Inferior parietal cortex (tissue), 1 donor: ENCODE measurements around the gene SRGN.

Experiments
- DNase-seq: peaks from one replicate; pipeline ENCODE4 v3.0.0-alpha.2; 2016; ENCODE audit errors: extremely low spot score

SRGN gene

DNA sequence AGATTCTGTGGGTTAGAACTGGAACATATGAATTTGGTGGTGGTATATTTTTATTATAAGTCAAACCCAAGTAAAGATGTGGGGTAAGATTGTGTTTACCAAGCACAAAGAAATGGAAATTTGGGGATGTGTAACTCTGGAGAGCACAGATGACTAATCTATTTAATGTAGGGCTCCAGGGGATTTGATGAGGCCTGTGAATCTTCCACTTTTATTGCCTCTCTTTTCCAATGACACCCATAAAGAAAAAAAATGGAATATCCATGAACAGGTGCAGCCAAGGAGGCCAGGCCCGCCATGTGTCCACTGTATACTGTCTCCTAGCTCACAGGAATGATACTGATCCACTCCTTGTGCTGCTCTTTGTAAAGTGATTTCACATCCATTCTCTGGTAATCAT, 2.8 kb downstream of the SRGN start:
- DNase-seq = no peak

DNA sequence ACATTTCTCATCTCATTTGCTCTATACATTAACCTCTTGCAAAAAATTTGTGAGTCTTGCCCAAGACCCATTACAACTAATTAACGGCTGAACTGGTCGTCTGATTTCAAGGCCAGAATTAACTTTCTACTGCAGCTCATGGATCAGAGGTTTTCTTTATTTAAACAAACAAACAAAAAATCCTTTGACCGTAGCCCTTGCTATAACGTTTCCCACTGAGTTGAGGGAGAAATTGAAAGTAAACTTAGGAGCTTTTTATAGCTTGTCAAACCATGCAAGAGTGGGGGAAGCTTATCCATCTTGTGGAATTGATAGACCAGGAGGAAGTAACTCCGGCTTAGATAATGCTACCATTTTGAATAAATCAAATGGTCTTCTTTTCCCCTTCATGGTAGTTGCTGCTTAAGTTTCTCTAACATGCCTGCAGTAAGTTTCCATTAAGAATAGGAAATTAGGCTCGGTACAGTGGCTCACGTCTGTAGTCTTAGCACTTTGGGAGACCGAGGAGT, 3.3 kb downstream of the SRGN start:
- DNase-seq = no peak

DNA sequence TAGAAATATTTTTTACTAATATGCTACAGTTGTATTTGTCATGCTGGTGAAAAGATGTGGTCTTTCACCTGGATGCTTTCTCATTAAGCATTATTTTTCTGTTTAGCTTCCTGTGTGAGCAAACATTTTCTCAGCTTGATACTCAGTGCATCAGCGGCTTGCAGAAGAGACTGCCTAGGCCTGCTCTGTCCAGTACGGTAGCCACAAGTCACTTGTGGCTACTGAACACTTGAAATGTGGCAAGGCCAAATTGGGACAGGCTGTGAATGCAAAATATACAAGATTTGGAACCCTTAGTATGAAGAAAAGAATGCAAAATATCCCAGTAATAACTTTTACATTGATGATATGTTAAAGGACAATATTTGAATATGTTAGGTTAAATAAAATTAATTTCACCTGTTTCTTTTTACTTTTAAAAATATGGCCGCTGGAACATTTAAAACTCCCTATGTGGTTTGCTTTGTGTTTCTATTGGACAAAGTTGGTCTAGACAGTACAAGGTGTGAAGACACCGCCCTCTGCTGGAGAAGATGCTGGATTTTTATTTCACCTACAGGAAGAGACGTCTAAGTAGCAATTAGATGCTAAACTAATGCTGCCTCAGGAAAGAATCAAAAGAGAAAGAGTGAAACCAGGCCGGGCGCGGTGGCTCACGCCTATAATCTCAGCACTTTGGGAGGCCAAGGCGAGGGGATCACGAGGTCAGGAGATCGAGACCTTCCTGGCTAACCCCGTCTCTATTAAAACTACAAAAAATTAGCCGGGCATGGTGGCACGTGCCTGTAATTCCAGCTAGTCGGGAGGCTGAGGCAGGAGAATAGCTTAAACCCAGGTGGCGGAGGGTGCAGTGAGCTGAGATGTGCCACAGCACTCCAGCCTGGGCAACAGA, 5.3 kb downstream of the SRGN start:
- DNase-seq = peak; percentile 74

DNA sequence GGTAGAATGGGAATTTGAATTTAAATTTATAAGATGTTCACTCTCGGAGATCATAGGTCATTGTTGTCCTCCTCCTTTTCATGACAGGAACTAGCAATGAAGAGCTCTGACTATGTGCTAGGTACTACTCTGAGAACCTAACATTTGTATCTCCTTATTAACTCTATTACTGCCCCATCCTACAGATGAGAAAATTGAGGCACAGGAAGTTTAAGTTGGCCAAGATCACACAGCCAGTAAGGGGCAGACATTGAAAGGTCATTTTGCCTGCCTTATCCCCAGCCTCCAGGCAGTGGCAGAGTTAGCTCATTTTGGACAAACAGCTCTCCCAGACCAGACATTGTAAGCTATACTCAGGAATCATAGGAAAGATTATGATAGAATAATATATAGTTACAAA, 6.0 kb downstream of the SRGN start:
- no peak for DNase-seq

DNA sequence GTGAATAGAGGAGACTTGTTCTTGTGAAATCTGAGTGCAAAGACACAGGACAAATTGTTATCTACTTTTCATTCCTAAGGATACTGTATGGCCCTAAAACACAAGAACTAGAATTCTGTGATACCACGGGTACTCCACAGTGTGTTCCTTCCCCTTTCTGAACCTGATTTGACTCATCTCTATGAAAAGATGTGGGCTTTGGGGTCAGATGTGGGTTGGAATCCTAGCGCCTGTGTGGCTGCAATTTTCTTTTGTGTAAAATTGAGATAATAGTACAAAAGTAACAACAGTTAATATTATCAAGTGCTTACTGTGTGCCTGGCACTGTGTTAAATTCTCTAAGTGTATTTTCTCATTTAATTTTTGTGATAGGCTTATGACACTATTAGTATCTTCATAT, 8.1 kb downstream of the SRGN start:
- no peak for DNase-seq

DNA sequence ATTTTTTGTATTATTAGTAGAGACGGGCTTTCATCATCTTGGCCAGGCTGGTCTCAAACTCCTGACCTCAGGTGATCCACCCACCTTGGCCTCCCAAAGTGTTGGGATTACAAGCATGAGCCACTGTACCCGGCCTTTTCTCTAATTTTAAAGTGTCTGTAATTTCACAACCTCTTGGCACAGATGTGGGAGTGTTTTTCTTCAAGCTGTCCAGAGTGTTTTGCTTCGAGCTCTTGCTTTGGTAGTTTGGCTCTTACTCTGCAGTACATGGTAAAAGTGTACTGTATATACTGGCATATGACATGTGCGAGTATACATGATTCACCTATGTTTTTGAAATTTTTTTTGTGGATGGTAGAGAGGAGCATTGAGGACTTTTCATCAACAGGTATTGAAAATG, 9.8 kb downstream of the SRGN start:
- no peak for DNase-seq

DNA sequence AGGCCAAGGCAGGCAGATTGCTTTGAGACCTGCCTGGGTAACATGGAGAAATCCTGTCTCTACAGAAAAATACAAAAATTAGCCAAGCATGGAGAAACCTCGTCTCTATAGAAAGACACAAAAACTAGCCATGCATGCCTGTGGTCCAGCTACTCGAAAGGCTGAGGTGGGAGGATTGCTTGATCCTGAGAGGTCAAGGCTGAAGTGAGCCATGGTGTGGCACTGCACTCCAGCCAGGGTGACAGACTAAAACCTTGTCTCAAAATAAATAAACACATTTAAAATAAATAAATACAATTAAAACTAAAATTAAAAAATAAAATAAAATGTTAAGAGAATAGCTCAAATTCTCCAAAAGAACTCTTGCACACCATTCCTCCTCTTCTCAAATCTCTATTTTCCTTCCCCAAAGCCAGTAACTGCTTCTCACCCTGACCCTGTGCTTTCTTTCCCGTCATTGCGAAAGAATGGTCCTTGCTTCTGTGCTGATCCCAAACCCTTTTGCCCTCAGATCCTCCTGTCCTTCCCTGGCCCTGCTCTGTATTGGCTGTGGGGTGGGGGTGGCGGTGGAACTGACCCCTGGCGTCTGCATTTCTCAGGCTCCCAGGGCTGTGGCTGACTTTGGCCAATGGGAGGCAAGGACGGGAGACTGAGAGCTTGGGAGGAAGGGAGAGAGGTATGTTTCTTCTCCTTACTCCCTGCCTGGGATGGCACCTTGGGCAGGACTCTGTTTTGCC, 12.4 kb downstream of the SRGN start:
- no peak for DNase-seq

DNA sequence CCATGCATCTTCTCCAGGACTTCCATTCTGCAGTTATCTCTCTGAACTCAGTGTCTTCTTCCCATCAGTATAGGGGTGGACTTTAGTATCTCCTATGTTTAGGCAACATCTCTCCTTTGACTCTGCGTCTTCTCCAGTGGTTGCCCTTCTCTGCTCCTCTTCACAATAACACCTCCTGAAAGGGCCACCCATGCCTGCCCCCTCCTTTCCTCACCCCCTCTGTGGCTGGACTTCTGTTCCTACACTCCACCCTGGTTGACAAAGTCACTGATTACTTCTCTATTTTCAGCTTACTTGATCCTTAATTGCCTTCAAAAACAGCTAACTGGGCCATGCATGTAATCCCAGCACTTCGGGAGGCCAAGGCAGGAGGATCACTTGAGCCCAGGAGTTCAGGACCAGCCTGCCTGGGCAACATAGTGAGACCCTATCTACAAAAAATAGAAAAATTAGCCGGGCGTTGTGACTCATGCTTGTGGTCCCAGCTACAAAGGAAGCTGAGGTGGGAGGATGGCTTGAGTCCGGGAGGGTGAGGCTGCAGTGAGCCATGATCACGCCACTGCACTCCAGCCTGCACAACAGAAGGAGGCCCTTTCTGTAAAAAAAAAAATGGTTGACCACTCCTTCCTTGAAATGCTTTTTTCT, 13.7 kb downstream of the SRGN start:
- no peak for DNase-seq

DNA sequence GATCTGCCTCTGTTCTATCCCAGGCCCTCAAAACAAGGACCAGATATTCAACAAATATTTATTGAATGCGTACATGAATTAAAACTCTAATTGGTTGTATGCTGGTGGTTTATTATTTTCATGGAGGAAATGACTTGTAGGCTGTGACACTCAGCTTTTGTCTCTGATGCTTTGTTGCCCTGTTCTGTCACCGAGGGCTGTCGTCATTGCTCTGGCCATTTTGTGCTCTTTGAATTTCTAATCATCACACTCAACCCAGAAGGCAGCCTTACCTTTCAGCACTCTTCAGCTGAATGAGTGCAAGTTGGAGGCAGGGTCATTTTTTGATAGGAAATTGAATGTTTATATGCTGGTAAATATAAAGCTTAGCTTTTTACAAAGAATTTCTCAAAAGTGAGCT, 14.5 kb downstream of the SRGN start:
- no peak for DNase-seq

DNA sequence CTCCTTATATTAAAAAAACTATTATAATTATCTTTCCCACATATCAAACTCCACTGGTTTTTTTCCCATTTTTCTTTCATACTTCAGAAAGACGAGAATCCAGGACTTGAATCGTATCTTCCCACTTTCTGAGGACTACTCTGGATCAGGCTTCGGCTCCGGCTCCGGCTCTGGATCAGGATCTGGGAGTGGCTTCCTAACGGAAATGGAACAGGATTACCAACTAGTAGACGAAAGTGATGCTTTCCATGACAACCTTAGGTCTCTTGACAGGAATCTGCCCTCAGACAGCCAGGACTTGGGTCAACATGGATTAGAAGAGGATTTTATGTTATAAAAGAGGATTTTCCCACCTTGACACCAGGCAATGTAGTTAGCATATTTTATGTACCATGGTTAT, 15.9 kb downstream of the SRGN start:
- DNase-seq = no peak

DNA sequence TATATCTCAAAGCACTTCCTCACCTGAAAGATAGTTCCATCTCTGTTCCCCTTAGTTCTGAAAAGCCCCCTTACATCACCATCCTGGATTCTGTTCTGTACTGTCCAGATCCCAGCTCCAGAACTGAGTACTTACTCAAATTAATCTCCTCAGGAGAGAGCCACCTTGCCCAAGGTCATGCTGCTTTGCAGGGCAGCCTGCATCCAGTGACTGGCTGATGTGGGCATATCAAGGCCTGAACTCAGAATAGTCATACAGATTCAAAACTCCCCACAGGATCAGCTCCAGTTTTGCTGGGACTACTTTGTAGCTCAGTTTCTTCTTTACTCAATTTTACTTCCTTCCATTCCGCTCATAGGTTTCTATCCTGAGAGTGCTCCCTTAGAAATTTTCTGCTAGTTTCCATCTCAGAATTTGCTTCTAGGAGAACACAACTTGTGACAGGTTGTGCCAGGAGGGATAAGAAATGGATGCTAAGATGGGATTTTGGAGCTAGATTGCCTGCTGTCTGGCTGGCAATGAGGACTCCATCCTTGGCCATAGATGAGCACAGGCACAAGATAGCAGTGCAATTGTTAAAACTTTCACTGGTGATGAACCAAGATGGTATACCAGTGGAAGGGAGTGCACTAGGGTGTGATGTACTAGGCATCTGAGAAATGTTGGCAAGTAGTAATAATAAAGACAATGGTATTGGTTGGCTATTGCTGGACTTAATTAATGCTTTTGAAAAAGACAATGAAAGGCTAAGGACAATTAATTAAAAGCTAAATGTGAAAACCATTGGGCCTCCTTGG, 17.3 kb downstream of the SRGN start:
- DNase-seq = no peak

DNA sequence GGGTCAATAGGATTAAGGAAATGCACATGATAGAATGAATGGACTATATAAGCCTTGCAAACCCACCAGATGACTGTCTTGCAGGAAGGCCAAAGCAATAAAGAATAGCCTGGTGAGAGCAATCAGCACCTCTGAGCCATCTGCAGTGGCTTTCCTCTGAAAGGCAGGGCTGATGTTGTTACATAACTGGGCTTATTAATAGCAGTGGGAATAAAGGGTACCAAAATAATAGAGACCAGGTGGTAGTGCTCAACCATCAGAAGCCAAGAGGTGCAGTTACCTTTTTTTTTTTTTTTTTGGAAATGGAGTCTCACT, 19.2 kb downstream of the SRGN start:
- DNase-seq = no peak

DNA sequence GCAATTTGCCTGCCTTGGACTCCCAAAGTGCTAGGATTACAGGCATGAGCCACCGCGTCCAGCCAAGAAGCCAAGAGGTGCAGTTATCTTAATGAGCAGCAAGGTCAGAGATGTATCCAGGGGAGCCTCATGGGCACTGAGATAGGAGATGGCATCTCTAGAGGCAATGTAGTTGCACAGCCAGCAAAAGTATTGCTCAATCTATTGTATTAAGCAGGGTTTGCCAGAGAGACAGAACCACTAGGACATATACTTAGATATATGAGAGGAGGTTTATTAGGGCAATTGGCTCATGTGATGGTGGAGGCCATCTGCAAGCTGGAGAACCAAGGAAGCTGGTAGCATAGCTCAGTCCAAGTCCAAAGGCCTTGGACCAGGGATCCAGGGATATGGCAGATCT, 19.8 kb downstream of the SRGN start:
- DNase-seq = no peak

DNA sequence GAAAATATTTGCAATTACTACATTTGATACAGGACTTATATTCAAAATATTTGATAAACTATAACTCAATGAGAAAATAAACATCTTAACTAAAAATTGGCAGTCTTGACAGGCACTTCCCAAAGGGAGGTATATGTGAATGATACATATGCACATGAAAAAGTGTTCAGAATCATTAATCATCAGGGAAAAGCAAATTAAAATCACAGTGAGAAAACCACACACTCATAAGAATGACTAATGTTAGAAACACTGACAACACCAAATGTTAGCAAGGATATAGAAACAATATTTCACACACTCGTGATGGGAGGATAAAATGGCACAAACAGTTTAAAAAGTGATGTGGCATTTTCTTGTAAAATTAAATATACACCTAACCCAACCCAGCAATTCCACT, 32.0 kb downstream of the SRGN start:
- no peak for DNase-seq

DNA sequence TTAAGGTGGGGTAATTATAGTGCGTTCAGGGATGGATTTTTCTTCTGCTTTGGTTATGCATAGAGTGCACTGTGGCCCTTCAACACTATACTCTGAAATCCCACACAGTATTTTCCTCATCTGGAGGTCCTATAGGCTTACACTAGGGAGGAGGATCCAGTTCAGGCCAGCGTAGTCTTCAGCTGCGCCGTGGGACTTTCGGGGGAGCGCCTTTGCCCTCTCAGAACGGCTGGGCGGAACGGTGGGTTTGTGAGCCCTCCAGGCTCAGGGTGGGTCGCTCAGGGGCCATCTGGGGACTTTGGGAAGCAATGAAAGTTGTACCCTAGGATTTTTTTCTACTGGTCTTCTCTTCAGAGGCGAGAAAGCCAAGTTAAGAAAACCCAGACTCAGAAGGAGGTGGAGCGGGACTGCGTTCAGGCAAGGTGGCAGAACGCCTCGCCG, 35.4 kb downstream of the SRGN start:
- no peak for DNase-seq

DNA sequence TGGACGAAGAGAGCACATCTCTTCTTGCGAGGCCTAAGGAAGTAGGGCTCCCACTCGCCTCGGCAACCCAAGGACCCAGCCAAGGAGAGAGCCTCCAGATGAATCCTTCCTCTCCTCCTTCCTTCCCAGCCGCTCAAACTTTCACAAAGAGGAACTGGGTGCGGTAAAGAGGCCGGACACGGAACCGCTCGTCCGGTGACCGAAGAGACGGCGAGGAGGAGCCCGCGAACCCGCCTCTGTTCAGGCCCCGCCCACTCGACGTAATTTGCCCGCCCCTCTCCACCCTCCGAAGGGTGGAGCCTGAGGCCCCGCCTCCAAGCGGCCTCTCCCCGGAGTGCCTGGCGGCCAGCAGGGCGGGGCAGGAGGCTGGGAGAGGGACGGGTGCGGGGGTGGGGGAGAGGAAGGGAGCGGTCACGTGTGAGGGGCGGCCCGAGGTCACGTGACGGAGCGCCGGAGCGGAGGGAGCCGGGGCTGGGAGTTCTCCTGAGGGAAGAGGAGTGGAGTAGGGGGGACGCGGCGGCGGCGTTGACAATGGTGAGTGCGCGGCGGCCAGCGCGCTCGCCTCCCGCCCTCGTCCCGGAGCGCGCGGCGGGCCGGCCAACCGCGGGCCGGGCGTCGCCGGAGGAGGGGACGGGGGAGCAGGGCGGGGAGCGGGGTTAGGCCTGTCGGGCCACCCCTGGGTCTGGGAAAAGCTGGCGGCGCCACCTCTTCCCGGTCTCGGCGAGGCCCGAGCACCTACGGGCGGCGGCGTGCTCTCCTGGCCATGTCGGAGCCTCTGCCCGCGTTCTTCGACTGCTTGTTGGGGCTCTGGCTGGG, 36.1 kb downstream of the SRGN start, which contains the start of gene VPS26A:
Gene VPS26A (plus strand): TSS at position 432 of the 816 bp plus-strand sequence. CDS start 100 bp downstream, at position 532.
- DNase-seq = peak; percentile 97

DNA sequence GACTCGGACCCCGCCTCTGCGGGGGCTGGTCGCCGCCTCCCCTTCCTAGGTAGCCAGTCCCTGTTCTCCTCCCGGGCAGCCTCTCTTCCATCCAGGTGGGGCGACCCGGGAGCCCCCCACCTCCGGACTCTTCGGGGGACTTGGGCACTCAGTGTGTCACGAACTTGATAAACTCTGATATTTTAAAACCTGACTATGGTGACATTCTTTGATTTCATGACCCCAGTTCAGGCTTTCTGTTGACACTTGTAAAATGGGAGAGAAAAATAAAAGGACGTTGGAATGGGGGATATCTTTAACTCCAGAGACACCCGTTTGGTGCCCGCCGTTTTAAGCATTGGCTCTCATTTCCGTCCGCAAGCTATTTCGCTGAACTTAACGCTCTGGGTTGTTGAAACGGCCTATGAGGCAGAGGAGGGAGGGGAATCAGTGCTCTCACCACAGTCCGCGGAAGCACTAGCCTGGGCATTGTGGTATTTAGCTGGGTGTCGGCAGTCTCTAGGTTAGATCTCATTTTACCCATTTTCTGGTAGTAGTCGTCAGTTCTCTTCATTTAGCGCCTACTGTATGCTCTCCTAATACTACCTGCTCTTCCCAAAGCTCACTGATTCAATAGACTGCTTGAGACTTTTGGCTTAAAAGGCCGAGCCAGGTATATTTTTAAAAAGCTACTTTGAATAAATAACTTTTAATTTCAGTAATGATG, 36.8 kb downstream of the SRGN start:
- peak; percentile 25 for DNase-seq

DNA sequence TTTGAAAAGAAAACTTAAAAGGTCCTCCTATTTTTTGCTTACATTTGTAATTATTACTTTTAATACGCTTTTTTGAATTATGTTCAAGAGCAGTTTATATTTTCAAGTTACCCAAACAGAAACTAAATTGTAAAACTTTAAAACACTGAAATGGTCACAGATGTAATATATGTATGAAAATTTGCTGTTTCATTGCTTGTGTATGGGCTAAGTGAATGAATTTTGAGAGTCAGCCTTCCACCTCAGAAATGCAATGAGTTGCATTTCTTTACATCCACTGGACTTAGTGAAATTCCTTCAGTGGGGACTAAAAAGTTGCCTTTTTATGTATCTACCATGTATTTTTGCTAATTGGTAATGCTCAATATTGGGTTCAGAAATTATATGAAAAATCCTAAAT, 37.7 kb downstream of the SRGN start:
- DNase-seq = no peak

DNA sequence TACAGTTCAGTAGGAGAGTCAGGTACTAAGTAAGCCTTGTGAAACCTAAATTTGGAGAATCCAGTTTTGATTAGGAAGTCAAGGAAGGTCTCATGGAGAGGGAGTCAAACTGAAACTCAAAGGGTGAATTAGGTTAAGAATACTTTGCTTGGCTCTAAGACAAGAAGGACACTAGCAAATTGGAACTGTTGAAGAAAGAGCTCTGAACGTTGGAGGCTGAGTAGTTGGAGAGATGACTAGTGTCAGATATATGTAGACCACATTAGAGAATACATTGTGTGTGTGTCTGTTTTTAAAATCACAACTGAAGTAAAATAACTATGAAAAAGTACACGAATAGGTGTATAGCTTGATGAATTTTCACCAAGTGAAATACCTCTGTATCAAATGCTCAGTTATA, 42.3 kb downstream of the SRGN start:
- no peak for DNase-seq

DNA sequence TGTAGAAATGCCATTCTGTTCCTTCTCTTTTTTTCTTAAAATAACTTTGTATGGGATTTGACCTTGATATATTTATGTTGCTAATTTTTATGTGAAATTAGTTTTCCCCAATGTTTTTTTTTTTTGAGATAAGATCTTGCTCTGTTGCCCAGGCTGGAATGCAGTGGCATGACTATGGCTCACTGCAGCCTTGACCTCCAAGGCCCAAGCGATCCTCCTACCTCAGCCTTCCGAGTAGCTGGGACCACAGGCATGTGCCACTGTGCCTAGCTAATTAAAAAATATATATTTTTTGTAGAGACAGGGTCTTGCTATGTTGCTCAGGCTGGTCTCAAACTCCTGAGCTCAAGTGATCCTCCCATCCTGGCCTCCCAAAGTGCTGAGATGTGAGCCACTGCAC, 52.1 kb downstream of the SRGN start:
- no peak for DNase-seq
